Measurements from ENCODE around the gene RYR1. TPM values are rescaled to one million over a fixed set of nuclear protein-coding genes. Genes with fewer than 3 reads are reported as not detected.
"Not testable (repeated sequence)": the region's sequence is repeated elsewhere in the genome, so short reads cannot be mapped to it uniquely, and the experiment has no call there.

RYR1 gene
- total RNA-seq, 1 experiment from 2014 or later = not detected

GRCh38 chr19:38470788-38471480 is 37.4 kb downstream of the RYR1 start:
- ATAC-seq (no peak), DNase-seq (no peak)
- H3K4me3 ChIP-seq (ENCODE audit: low read length) = no peak overlapping the region
- H2AFZ ChIP-seq (ENCODE audit: low read length) = no peak overlapping the region
- H3K9me3 ChIP-seq (ENCODE audit: low read length) = no peaks in the 10 kb centered on the region
- H3K4me1 ChIP-seq (ENCODE audit: insufficient read depth, low read length) = no peaks in the 10 kb centered on the region
- H3K36me3 ChIP-seq (ENCODE audit: low read depth, low read length) = no peaks in the 10 kb centered on the region
- no peak overlapping the region for H3K9ac ChIP-seq (ENCODE audit: low read length)
- intact Hi-C loops (cut with micrococcal nuclease) = no loop called here
- no peak for TF ChIP-seq EZH2 (IDR thresholded peaks at IDR 0.05; ENCODE audit: low read length, unreplicated experiment)
- no peak for TF ChIP-seq EZH2phosphoT487 (IDR thresholded peaks at IDR 0.05; ENCODE audit: borderline replicate concordance, low read length)
- TF ChIP-seq CTCF (conservative IDR thresholded peaks at IDR 0.05; ENCODE audit: low read depth, low read length) = no peak
- H3K27me3 ChIP-seq (ENCODE audit: low read length) = peaks cover 12% of the 10 kb centered on the region
- BruUV-seq (replicated peaks) = no TSS peak
- POLR2A ChIA-PET (ENCODE audit: unreplicated experiment) = no interaction called here
- no peak overlapping the region for H3K27ac ChIP-seq (ENCODE audit: low read length)
- no peaks in the 10 kb centered on the region for H3K9me2 ChIP-seq (replicated peaks; ENCODE audit: low read length)
- CTCF ChIA-PET = interaction anchor here (0.5 kb wide), 1 partner anchor 7 kb away, joined by 3 read pairs; no protein-coding TSS in a partner anchor
- no peak overlapping the region for H3K4me2 ChIP-seq (ENCODE audit: low read length)
- H3F3A ChIP-seq (ENCODE audit: low read length, unreplicated experiment) = no peaks in the 10 kb centered on the region
- H3K79me2 ChIP-seq (ENCODE audit: low read length) = no peaks in the 10 kb centered on the region
- no peaks in the 10 kb centered on the region for H4K20me1 ChIP-seq (ENCODE audit: low read length)

- H3K9me3 ChIP-seq (ENCODE audit: low read length); CTCF ChIA-PET: not testable (repeated sequence)
Observed at GRCh38 chr19:38472725-38473124, 39.2 kb downstream of the RYR1 start.

GRCh38 chr19:38473201-38473600 is 39.7 kb downstream of the RYR1 start:
- Histone ChIP-seq H3F3A (ENCODE audit: low read length, unreplicated experiment) (no peaks in the 10 kb centered on the region), H2AFZ (ENCODE audit: low read length) (no peak overlapping the region), H3K36me3 (ENCODE audit: low read depth, low read length) (no peaks in the 10 kb centered on the region), H3K27ac (ENCODE audit: low read length) (no peak overlapping the region), H3K4me3 (ENCODE audit: low read length) (no peak overlapping the region), H3K4me2 (ENCODE audit: low read length) (no peak overlapping the region), H3K9me3 (ENCODE audit: low read length) (no peaks in the 10 kb centered on the region), H3K27me3 (ENCODE audit: low read length) (peaks cover 12% of the 10 kb centered on the region), H4K20me1 (ENCODE audit: low read length) (no peaks in the 10 kb centered on the region), H3K79me2 (ENCODE audit: low read length) (no peaks in the 10 kb centered on the region), H3K9me2 (replicated peaks; ENCODE audit: low read length) (no peaks in the 10 kb centered on the region), H3K9ac (ENCODE audit: low read length) (no peak overlapping the region), H3K4me1 (ENCODE audit: insufficient read depth, low read length) (no peaks in the 10 kb centered on the region)
- ATAC-seq (no peak), DNase-seq (no peak)
- no peak for TF ChIP-seq CTCF (conservative IDR thresholded peaks at IDR 0.05; ENCODE audit: low read depth, low read length)
- TF ChIP-seq EZH2 (IDR thresholded peaks at IDR 0.05; ENCODE audit: low read length, unreplicated experiment) = no peak
- TF ChIP-seq EZH2phosphoT487 (IDR thresholded peaks at IDR 0.05; ENCODE audit: borderline replicate concordance, low read length) = no peak
- no TSS peak for BruUV-seq (replicated peaks)
- ChIA-PET CTCF (no interaction called here), POLR2A (ENCODE audit: unreplicated experiment) (no interaction called here)
- intact Hi-C loops (cut with micrococcal nuclease) = no loop called here

More at GRCh38 chr19:38472725-38473124, 39.2 kb downstream of the RYR1 start:
- H3K79me2 ChIP-seq (ENCODE audit: low read length); BruUV-seq (replicated peaks); H4K20me1 ChIP-seq (ENCODE audit: low read length); H3K36me3 ChIP-seq (ENCODE audit: low read depth, low read length); H3K9ac ChIP-seq (ENCODE audit: low read length); H2AFZ ChIP-seq (ENCODE audit: low read length); intact Hi-C loops (cut with micrococcal nuclease); DNase-seq; H3K4me2 ChIP-seq (ENCODE audit: low read length); H3K4me1 ChIP-seq (ENCODE audit: insufficient read depth, low read length); H3K9me2 ChIP-seq (replicated peaks; ENCODE audit: low read length); H3K4me3 ChIP-seq (ENCODE audit: low read length); POLR2A ChIA-PET (ENCODE audit: unreplicated experiment); ATAC-seq; H3K27ac ChIP-seq (ENCODE audit: low read length); H3F3A ChIP-seq (ENCODE audit: low read length, unreplicated experiment): not testable (repeated sequence)
- H3K27me3 ChIP-seq (ENCODE audit: low read length) = peaks cover 12% of the 10 kb centered on the region

Data from PC-3 (cell line).